ENCODE data around the gene ATP6V0E1.
"Not testable (repeated sequence)": the region's sequence is repeated elsewhere in the genome, so short reads cannot be mapped to it uniquely, and the experiment has no call there.

ATP6V0E1 gene

DNA sequence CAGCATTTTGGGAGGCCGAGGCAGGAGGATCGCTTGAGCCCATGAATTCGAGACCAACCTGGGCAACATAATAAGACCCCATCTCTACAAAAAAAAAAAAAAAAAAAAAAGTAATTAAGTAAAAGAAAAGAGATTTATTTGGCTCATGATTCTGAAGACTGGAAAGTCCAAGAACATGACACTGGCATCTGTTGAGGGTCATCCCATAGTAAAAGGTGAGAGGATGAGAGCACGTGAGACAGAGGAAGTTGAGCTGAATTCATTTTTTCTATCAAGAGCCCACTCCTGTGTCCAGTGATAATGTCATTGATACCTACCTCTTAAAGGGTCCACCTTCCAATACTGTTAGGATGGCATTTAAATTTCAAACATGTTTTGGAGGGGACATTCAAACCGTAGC, 92.4 kb downstream of the ATP6V0E1 start:
- DNase-seq (ENCODE audit: low read depth) = no peak

DNA sequence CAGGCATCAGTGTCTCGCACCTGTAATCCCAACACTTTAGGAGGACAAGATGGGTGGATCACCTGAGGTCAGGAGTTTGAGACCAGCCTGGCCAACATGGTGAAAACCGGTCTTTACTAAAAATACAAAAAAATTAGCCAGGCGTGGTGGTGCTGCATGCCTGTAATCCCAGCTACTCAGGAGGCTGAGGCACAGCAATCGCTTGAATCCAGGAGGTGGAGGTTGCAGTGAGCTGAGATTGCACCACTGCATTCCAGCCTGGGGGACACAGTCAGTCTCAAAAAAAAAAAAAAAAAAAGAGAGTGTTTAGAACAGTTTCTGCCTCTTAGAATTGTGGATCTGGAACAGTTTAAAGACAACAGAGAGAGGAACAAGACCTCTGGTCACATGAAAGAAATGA, 92.9 kb downstream of the ATP6V0E1 start:
- not testable (repeated sequence) for DNase-seq (ENCODE audit: low read depth)

DNA sequence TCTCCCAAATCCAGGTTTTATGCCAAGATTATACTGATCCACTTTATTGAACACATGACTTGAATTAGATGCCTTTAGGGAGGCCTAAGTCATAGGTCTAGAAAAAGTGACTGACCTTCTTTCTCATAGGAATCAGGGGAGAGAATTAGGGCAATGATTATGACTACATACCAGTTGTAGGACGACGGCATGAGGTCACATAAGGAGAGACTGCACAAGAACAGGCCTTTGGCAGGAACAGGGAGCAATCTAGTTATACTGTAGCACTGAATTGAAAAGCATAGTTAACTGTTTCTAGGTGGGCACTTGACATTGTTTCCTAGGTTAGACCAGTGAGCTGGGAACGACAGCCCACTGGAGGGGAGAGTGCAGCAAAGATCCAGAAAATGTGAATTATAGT, 95.3 kb downstream of the ATP6V0E1 start:
- DNase-seq (ENCODE audit: low read depth) = no peak
